Measurements from ENCODE around the gene TMEM263.

DNA sequence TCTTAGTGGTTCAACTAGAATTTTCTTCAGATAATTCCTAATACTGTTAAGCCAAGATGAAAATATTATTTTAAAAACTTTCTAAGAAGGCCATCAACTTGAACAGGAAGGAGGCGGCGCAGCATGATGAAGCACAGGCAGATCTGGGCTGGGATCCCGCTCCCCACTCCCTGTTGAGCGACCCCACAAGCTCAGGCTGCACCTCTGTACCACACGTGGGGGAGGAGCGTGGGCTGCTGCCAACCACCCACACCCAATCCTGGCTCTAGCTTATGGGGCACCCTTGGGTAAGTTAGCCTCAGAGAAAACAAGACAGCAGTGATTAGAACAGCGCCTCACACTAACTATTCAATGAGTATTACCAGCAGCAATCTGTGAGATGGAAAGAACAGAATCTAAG lies 25.2 kb downstream of the TMEM263 start:
- TF ChIP-seq POLR2A (IDR thresholded peaks at IDR 0.05; ENCODE audit: low read depth, low read length) (no peak), TAF1 (IDR thresholded peaks at IDR 0.05; ENCODE audit: borderline replicate concordance, low read depth, low read length) (no peak), POLR2AphosphoS5 (IDR thresholded peaks at IDR 0.05; ENCODE audit: low read depth, low read length) (no peak)
